Stimulated activated naive CD4-positive, alpha-beta T cell treated with Interleukin-2 at 50 U/mL for 16 hours (primary cell): ENCODE measurements around the gene HYAL3.

Source experiments
- DNase-seq: peaks from one replicate; lab custom pipeline; 2025; lab: John Stamatoyannopoulos, UW

The HYAL3 gene

GRCh38 chr3:50298836-50299637 is at the start of gene HYAL3, which contains the start of gene NAA80:
Gene HYAL3, minus strand, starts transcription at chr3:50299405. Its CDS starts 3,803 bp downstream, at chr3:50295602.
Gene NAA80, minus strand, starts transcription at chr3:50299405. Its CDS starts 1,942 bp downstream, at chr3:50297463.
- DNase-seq = peak; percentile 99

DNA sequence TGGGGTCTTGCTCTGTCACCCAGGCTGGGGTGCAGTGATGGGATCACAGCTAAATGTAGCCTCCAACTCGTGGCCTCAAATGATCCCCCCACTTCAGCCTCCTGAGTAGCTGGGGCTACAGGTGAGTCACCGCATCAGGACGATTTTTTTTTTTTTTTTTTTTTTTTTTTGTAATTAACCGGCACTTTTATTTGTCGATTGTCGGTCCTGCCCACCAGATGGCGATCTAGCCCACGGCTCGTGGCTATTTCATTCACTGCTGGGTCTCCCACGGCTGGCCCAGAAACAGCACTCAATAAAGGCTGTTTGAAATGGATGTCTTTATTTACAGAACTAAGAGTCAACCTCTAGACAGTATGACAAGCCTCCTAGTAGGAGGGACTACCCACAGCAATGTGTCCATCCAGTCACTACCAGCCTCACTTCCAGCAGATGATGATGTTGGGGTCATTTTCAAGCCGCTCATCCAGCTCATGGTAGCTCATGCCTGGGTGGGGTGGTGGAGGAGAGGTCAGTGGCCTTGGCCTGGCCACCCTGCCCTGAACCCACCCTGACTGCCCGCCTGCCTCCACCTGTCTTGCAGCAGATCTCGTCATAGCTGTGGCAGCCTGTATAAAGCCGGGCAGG is 48.1 kb upstream of the HYAL3 start:
- DNase-seq = peak; percentile 71

DNA sequence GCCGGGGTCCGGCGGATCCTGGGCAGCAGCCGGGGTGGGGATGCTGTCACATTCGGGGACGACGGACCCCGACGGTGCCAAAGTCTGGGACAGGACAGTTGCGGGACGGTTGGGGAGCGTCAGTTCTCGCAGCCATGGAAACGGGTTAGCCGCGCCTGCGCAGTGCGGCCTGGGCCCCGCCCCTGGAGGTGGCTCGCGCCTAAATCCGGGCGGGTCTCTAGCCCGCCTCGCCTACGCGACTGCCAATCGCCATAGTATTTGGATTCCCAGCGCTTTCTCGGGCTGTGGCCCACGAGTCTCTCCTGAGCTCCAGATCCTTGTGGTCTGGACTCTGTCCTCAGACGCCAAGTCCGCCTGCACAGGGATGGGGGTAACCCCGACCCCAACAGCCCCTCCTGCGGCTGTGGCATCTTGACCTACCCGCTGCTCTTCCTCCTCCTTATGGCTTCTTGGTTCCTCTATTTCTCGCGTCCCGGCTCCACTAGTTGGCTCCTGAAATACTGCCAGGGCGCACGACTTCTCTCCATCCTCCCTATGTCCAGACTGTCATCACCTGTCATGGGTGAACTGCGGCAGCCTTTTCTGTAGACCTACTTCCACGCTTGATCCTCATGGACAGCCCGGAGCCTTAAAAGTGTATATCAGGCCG is 46.5 kb upstream of the HYAL3 start, which contains the start of gene ZMYND10:
TSS of gene ZMYND10 (minus strand) at position 147 of the 649 bp plus-strand sequence. CDS start 153 bp downstream, outside the sequence.
- peak; percentile 61 for DNase-seq

DNA sequence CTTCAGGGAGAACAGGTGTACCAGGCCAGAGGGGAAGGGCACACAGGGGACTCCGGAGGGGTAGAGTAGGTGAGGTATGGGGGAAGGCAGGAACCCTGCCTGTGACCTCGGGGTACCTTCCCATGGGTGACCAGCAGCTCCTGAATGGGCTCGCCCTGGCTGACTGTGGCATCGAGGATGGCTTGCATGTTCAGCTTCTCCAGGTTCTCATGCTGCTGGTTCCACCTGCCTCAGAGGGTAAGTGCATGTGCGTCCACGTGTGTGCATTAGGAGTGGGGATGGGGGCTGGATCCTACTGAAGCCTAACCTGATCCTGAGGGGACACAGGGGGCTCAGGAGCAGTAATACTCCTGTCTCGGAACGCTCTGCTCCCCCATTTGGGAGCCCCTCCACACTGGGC is 45.8 kb upstream of the HYAL3 start:
- no peak for DNase-seq

- DNase-seq = no peak
Observed at GRCh38 chr3:50342813-50343633, 43.8 kb upstream of the HYAL3 start.

- no peak for DNase-seq
Observed at GRCh38 chr3:50341996-50342650, 42.9 kb upstream of the HYAL3 start.

- no peak for DNase-seq
Observed at GRCh38 chr3:50341537-50341936, 42.3 kb upstream of the HYAL3 start.

GRCh38 chr3:50340448-50341329 is 41.5 kb upstream of the HYAL3 start, which contains the start of gene RASSF1:
Gene RASSF1, minus strand, starts transcription at chr3:50340836. Its CDS starts 31 bp downstream, at chr3:50340805.
- peak; percentile 45 for DNase-seq

GRCh38 chr3:50340147-50340447 is 40.9 kb upstream of the HYAL3 start:
- DNase-seq = no peak

DNA sequence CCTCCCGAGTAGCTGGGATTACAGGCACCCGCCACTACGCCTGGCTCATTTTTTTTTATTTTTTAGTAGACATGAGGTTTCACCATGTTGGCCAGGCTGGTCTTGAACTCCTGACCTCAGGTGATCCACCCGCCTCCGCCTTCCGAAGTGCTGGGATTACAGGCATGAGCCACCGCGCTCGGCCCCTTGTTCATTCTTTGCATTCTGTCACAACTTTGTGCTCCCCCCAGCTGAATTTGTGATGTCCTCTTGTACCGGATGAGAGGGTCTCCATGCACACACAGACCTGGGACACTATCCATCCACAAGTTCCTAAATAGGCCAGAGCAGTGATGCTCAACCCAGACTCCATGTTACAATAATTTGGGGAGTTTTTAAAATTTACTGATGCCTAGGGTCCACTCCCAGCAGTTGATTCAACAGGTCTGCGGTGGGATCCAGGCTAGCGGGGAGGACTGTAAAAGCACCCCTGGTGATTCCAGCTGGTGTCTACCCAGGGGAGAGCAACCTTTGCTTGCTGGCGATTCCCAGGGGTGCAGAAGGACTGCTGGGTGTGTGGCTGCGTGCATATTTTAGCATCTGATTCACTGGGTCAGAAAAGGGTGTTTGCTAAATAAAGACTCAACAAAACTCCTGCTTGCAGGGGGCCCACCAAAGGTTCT is 40.4 kb upstream of the HYAL3 start:
- no peak for DNase-seq

DNA sequence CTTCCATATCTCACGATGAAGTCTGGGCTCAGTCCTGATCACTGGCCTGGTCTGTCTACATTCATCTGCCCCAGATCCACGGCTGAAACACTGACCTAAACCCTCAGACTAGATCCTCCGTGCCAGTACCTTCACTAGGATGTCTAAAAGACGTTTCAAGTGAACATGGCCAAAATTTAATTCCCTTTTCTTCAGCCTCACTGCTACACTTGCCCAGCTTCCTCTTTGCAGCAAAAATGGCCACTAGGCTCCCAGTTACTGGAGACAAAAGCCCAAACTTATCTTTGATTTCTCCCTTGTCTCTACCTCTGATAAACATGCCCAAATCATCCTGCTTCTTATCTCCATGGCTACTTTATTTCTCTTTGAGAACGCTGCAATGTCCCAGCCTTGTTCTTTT is 39.8 kb upstream of the HYAL3 start:
- no peak for DNase-seq

DNA sequence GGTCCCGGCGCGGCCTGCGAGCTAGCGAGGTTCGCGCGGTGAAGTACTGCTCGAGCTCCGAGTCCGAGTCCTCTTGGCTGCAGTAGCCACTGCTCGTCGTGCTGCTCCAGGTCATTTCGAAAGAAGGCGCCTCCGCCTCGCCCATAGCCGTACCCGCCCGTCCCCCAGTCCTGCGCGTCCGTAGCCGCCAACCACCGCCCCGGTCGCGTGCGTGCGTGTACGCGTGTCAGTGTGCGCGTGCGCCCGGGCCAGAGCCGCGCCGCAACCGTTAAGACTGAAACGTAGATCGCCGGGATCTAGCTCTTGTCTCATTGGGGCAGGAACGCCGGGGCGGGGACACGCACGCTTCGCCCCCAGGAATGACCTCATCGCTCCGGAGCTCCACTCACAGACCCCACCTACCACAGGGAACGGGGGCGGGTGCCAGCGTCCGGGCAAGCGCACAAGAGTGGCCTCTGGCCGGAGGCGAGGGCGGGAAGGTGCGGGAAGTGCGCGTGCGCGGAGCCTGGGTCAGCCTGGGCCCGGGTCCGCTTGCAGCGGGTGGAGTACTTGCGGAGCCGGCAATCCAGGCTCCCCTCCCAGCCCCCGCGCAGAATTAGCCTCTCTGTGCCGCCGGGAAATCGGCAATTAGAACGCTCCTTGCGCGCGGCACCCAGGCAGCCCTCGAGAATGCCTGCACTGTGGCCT is 38.1 kb upstream of the HYAL3 start:
- peak; percentile 96 for DNase-seq

- DNase-seq = peak; percentile 76
Observed at GRCh38 chr3:50336452-50337174, 37.4 kb upstream of the HYAL3 start.

GRCh38 chr3:50334339-50335075 is 35.3 kb upstream of the HYAL3 start:
- DNase-seq = no peak

- no peak for DNase-seq
Observed at GRCh38 chr3:50333744-50334328, 34.6 kb upstream of the HYAL3 start.

GRCh38 chr3:50331364-50331907 is 32.2 kb upstream of the HYAL3 start:
- DNase-seq = no peak

DNA sequence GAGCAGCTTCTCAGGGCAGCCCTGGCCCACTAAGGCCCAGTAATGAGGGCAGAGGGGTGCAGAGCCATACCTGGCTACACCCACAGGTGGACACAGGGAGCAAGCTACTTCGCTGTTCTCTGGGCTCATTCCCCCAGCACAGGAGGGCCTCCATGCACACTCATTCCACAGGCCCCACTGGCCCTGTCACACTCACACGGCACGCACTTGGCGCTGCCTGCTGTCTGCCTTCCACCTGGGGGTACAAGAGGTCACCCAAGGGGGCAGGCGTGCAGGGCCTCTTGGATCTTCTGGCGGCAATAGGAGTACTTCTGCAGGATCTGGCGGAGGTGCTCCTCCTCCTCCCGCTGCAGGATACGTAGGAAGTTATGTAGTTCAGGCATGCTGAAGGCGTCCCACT is 31.1 kb upstream of the HYAL3 start:
- DNase-seq = no peak
